CD4-positive, alpha-beta T cell treated with Interleukin-15 for 1 hour (primary cell): ENCODE data around the gene CCNQ.

Source experiments
- DNase-seq: peaks from one replicate; pipeline ENCODE4 v3.0.0-alpha.2; 2020

Gene CCNQ

DNA sequence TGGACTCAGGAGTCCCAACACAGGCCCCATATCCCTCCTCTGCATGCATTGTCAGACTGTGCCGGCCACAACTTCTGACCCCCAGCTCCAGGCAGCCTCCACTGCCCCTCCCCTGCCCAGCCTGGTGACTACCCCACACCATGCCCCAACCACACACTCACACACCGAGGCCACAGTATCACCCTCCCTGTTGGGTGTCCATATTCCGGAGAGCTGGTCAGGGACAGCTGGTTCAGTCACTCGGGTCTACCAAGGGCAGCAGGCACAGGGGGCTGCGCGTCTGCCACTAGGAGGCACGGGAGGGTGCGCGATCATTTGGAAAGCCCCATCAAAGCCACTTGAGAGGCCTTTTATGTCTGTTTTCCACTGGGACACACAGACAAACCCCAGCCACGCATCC lies 26.3 kb downstream of the CCNQ start:
- DNase-seq, result no peak

DNA sequence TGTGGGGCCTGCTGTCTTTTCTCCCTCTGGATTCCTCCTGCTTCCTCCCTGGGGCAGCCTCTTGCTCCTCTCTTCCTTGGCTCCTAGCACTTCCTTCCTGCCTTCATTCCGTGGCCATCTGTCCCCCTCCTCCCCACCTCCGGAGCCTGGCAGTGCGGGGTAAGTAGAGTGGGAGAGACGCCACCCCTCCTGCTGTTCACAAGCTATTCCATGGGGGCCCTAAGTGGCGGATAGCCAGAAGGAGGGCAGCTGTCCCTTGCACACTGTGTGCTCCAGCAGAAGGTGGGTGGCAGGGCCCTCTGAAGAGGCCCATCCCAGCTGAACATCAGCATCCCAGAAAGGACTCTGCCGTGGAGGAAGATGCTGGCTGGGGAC lies 27.4 kb downstream of the CCNQ start:
- DNase-seq, result no peak

DNA sequence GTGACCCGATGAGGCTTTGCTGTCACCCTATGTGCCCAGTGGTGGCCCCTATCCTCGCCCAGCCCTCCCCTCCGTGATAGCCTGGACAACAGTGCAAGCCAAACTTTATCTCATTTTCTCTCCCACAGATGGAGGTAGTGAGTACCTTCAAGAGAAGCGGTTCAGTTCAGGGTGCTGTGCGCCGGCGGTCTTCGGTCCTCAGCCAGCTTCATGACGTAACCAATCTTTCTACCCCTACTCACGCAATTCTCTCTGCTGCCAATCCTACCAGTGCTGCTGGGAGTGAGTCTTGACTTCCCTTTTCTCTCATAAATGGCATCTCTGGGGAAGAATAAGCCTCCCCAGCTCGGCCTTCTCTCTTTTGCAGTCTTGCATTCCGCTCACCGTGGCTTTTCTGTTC lies 29.5 kb downstream of the CCNQ start:
- no peak for DNase-seq

DNA sequence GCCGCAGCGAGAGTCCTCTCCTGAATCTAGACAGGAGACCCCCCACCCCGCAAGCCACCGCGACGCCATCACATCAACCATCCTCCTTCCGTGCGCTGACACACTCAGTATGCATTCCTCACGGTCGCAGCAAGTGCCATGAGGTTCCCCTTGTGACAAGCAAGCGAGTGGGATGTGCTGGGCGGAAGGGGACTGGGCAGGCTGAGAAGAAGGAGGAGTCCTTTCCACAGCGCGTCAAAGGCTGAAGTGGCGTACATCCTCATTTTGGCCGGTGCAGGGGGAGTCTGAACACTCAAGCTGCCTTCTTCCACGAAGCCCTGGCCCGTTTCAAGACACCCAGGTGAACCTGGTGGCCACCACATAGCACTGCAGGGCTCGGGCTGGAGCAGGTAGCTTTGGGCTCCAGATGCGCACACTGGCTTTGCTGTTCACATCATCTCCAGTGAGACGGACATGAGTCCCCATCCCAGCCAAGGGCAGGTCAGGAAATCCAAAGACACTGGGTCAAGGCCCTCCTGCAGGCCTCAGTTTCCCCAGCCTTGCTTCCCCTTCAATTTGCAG lies 30.4 kb downstream of the CCNQ start:
- DNase-seq, result no peak

DNA sequence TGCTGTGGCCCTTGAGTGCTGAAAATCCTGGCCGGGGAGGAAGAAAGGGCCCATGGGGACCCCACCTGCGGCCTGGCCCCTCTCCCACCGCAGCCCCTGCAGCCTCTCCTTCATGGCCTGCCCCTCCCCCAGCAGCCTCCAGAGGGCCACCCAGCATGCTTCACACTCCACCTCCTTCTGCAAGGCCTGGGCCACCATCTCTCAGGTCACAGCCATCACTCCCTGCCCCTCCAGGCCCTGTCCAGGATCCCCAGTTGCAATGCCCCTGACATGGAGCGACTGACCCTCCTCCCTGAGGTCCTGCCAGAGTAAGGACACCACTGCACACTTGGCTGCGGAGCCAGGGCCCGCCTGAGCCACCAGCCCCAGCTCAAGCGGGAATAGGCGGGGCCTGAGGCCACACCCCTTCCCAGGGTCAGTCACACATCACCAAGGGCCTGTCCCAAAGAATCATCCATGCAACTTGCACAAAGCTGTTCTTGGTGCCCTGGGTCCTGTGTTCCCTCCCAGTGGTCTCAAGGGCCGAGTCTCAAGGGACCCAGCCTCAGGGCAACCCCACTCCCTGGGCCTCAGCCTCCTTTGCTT lies 32.9 kb downstream of the CCNQ start:
- no peak for DNase-seq

DNA sequence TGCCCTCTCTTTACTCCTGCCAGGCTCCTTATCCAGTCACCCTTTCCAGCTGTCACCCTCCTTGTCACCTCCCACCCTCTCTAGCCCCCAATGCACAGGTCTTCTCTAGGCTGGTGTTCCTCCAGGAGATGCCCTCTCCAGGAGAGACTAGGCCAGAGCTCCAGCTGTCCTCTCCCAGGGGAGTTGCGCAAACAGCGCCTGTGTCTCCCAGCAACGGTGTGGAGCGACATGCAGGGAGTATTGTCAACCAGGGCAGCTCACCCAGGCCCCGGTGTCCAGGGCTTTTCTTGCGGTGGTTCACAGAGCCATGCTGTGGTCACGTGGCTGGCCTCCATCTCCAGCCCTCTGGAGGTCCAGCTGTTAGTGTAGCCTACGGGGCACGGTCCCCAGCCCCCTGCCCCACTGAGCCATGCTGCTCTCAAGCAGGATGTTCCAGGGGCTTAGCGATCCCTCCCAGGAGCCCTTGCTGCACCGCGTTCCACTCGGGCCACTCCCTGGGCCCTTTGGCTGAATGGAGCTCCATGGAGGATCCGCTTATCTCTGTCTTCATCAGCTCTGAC lies 34.8 kb downstream of the CCNQ start:
- no peak for DNase-seq

DNA sequence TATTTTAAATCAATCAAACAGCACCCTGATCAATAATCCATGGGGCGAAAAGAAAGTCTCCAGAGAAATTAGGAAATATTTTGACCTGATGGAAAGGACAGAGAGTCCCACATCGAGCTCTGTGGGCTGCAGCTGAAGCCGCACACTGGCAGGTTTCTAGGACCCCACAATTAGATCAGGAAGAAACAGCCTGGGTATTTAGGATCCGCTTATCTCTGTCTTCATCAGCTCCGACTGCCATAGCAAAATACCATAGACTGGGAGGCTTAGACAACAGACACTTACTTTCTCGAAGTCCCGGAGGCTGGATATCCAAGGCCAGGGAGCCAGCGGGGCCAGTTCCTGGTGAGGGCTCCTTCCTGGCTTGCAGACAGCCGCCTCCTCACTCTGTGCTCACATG lies 36.4 kb downstream of the CCNQ start:
- DNase-seq, result no peak

DNA sequence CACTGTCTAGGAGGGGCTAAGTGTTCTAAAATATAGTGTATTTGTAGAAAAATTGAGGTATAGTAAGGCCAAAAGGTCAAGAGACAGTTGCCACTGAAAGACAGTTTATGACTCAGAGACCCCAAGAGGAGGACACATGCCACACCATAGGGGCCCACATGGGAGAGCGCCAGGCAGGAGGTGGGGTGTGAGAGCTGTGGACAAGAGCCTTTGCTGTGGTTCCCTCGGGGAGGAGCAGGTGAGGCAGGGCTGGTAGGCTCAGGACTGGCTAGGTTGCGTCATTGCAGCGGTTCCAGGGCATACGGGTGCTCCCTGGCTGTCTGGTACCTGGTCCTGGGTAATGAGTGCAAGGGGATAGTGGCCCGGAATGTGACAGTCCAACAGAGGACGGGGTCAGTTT lies 37.6 kb downstream of the CCNQ start:
- no peak for DNase-seq

DNA sequence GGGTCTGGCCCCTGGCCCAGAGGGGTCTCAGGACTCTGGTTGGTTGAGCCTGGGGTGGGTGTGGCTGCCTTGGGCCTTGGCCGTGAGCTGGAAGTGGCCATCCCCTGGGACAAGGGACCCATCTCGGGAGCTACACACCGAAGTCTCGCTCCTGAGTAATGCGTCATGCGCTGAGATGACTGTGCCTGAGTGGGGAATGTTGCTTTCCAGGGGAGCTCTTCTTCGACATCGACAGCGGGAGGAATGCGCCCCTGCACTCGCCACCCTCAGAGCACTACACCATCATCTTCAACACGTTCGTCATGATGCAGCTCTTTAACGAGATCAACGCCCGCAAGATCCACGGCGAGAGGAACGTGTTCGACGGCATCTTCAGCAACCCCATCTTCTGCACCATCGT lies 38.5 kb downstream of the CCNQ start:
- no peak for DNase-seq

DNA sequence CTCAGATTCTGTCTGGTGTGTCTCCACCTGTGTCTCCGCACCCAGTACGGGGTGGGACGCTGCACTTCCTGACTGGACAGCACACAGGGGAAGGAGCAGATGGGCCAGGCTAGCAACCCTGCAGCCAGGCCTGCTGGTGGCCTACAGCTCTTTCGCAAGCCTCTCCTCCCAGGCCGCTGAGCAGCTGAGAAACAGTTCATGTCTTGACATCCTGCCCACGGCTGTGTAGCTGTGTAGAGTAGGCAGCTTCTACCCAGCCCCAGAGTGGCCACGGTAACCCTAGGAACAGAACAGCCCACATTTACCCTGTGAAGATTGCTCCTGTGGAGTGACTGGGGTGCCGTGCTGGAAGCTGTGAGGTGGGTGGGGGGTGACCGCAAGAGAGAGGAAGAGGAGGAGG lies 38.9 kb downstream of the CCNQ start:
- no peak for DNase-seq

DNA sequence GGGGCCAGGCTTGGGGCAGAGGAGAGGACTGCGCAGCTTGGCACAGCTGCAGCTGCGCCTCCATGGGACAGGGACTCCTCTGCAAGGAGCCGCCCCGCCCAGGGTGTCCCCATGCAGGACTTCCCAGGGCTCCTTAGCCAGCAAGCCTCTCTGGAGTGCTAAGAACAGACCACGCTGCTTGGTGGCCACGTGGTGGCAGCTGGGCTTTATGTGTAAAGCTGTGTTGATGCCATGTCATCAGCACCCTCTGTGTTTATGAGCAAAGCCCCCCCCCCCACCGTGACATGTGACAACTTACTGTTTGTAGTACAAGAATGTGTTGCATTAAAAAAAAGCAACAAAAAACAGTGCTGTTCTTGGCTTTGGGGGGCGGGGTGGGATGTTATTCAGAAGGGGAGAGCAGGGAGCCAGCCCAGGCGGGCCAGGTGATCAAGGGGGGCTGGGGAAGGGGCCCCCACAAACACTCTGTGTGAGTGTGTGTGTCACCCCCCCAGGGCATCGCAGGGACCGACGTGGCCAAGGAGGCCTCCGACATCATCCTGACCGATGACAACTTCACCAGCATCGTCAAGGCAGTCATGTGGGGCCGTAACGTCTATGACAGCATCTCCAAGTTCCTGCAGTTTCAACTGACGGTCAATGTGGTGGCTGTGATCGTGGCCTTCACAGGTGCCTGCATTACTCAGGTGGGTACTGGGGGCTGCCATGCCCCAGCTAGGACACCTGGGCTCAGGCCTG lies 41.2 kb downstream of the CCNQ start:
- no peak for DNase-seq

DNA sequence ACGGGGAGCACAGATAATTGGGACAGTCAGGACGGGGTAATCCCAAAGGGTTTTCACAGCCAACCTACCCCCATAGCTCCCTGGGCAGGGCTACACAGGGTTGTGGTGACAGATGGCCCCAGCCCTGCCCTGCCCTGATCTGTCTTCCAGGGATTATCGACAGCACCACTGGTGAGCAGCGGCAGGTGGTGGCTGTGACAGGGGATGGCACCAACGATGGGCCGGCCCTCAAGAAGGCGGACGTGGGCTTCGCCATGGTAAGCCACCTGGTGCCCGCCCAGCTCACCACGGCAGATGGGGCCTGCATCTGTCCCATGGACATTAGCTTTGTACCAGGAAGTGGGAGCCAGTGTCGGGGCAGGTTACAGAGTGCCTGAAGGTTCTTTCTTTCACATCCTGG lies 42.2 kb downstream of the CCNQ start:
- no peak for DNase-seq

DNA sequence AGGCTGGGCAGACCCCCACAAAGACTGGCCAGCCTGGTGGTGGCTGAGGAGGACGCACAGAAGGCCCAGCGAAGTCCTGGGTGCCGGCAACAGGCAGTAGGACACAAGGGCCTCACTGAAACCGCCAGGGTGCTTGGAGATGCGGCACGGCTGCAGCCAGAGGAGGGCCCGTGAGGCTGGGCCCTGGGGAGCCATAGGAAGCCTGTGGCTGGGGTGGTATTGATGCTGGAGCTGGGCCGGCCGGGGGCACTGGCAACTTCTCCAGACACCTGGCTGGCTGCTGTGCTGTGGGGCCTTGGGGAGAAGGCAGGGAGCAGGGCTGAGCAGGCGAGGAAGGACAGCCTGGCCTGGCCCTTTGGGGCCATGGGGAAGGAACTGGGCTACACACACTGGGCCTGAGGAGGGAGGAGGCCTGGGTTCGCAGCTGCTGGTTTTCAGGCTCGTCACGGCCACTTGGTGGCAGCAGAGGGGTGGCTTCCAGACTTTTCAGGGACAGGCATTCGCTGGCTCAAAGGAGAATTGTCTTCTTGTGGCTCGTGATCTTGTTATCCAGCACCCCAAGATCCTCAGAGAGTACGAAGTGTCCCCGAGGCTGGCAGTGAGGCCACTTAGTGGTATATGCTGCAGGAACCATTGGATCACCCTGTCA lies 44.3 kb downstream of the CCNQ start:
- peak; percentile 60 for DNase-seq

DNA sequence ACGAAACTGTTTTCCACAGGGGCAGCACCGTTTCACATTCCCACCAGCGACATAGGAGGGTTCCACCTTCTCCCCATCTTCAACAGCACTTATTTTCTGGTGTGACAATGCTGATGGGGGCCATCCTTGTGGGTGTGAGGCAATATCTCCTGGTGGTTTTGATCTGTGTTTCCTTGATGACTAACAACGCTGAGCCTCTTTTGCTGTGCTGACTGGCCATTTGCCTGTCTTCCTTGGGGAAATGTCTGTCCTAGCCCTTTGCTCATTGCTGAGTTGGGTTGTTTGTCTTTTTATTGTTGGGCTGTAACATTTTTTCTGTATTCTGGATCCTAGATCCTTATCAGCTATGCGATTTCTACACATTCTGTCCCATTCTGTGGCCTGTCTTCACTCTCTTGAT lies 47.8 kb downstream of the CCNQ start:
- no peak for DNase-seq

DNA sequence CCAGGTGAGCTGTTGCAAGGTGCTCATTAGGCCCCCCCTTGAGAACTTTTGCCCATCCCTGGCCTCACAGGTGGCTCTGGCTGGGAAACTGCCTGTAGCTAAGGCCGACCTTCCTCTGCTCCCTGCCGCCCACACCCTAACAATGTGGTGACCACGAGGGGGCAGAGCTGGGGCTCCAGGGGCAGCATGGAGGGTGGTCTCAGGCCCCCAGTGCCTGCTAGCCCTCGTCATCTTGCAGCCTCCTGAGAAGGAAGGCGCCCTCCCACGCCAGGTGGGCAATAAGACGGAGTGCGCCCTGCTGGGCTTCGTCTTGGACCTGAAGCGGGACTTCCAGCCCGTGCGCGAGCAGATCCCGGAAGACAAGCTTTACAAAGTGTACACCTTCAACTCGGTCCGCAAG lies 49.1 kb downstream of the CCNQ start:
- DNase-seq, result no peak

DNA sequence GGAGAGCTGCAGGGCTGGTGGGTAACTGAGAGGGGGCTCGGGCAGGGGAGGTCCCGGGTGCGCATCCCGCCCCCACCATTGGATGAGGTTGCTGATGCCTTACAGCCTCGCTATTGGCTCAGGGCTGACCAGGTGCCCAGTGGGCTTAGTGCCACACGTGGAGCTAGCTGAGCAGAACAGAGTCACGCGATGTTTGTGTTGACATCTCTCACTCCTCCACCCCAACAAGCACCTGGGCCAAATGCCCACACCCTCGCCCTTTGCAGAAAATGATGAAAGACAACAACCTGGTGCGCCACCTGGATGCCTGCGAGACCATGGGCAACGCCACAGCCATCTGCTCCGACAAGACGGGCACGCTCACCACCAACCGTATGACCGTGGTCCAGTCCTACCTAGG lies 49.7 kb downstream of the CCNQ start:
- no peak for DNase-seq

DNA sequence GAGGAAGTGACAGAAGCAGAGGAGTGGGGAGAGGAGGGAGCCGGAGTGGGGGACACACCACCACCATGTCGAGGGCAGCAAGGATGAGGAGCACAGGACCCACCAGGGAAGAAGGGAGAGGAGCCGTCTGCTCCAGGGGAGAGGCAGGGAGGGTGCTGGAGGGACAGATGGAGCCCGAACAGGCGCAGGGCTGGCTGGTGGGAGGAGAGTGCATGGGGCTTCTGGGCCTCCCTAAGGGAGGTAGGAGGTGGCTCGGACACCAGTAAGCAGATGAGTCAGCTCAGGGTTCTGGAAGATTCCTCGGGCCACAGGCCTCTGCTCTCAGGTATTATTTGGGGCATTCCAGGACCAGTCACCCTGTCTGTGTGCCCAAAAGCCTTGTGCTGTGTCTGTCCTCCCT lies 51.7 kb downstream of the CCNQ start:
- no peak for DNase-seq

DNA sequence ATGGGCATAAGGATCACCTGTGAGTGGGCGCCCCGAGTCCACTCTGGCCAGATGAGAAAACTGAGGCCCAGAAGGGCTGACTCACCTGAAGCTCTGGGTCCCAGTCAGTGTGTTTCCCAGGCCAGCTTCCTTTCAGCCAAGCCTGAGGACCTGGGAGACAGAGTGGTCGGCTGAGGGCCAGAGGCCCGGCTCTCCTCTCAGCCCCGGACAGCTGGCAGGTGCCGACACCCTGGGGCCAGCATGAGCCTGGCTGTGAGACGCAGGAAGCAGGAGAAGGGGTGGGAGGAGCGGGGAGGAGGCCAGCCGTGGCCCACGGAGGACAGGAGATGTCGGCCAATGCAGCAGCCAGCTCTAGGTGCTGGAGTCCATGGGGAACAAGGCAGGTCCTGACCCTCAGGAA lies 52.6 kb downstream of the CCNQ start:
- DNase-seq, result no peak

DNA sequence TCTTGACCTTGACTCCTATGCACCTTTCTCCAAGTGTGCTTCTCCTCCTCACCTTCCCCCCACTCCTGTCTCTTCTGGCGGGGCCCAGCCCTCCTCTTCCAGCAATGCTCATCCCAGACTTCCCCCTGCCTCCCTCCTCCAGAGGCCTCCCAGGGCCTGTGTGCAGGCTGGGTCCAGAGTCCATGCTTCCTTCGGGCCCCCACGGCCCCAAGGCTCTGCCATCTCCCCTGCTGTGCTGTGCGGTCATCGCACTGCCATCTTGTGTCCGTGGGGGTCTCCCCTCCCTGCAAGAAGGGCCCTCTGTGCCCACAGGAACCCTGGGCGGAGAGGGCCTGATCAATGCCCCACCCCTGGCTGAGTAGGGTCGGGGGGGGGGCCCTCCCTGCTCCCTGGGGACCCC lies 54.2 kb downstream of the CCNQ start:
- no peak for DNase-seq

DNA sequence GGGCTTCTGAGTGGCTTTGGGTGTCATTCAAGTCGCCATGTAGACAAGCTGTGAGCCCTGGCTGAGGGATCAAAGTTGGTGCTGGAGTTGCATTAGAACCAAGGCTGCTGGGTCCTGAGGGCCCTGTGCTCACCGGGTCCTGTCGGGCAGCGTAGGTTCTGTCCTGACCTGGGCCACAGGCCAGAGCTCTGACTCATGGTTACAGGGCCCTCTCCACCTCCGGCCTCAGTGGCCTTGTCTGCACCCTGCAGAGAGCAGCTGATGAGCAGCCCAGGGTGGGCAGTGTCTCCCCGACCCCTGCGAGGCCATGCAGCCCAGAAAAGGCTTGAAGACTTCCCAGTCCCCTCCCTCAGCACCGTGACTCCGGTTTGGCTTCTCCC lies 59.0 kb downstream of the CCNQ start:
- DNase-seq, result no peak

DNA sequence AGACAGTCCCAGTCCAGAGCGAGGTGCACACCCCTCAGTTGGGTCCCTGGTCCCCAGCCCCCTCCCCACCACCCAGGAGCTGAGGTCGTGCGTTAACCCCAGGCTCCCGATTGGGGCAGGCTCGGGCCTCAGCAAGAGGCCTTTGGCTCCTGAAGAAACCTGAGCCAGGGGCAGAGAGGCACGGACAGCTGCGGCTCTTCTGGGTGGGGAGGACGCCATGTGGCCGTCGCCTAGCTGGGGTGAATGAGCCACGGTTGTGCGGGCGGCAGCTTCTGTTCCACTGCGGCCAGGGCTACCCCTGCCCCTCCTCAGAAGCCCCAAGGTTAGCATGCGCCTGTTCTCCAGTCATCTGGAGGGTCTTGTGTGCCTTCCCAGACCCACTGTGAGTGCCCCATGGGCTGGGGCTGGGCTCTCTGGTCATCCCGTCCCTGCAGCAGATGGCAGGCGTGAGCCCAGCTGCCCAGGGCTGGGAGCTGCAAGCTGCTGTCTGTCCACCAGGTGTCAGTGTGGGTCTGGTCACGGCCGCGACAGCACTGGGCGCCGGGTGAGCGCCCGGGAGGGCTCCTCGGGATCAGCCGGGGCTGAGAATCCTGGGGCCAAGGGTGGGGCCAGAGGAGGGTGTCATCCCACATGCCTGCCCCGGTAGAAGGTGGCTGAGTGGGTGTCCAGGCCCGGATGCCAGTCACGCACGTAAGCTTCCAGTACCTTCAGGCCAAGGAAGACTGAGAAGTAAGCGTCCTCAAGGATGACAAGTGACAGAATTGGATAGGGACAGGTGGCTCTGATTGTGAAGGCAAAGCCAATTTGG lies 59.6 kb downstream of the CCNQ start:
- DNase-seq, result peak; percentile 53

DNA sequence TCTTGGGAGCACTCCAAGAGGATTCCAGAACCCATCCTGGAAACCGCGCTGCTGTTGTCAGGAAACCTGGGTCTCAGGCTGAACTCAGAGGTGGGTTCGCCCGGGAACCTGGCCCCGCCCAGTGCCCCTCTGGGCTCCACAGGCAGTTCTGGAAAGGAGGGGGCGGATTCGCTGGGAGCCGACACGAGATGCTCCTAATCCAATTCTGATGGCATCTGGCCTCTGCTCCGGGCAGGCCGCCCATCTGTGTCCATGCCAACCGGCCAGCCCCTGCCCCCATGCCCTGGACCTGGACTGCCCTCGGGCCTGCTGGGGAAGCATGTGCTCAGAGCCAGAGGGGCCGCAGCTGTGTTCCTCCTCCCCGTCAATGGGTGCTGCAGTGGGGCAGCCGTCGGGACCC lies 60.5 kb downstream of the CCNQ start:
- DNase-seq, result no peak
